Ramos (cell line): ENCODE measurements around the gene PBRM1.

Experiments used
- in situ Hi-C: fragments of 300-500 bp; cut with MboI; formaldehyde crosslinking; loops from one replicate; pipeline ENCODE4 v1.14.3; 2022; ENCODE audit warnings: low sequenced_read_pairs; ENCODE audit not compliant: unreplicated experiment

The PBRM1 gene

DNA sequence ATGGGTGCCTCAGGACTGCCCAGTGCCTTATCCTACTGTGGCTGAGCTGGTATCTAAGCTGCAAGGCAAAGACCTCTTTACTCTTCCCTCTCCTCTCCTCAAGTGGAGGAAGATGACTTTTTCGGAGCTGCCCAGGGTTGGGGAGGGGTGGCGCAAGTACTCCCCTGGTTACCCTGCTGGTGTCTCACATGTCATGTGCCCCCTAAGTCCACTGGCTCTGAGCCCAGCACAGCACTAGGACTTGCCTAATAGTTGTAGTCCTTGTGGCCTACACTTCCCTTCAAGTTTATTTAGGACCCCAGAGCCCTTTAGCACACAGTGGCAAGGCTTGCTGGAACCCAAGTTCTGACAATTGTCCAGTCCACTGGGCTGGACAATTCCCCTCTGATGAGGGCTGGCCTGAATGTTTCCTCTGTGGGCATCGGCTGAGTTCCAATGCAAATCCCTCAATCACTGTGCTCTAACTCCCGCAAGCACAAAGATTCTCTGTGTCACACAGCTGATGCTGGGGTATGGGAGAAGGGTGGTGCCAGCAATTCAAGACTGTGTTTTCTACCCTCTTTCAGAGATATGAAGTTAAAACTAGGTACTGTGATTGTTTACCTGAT, 89.0 kb downstream of the PBRM1 start:
- in situ Hi-C loops: no loop called here

- in situ Hi-C loops: no loop called here
Observed at GRCh38 chr3:52593103-52593502, 92.6 kb downstream of the PBRM1 start.

DNA sequence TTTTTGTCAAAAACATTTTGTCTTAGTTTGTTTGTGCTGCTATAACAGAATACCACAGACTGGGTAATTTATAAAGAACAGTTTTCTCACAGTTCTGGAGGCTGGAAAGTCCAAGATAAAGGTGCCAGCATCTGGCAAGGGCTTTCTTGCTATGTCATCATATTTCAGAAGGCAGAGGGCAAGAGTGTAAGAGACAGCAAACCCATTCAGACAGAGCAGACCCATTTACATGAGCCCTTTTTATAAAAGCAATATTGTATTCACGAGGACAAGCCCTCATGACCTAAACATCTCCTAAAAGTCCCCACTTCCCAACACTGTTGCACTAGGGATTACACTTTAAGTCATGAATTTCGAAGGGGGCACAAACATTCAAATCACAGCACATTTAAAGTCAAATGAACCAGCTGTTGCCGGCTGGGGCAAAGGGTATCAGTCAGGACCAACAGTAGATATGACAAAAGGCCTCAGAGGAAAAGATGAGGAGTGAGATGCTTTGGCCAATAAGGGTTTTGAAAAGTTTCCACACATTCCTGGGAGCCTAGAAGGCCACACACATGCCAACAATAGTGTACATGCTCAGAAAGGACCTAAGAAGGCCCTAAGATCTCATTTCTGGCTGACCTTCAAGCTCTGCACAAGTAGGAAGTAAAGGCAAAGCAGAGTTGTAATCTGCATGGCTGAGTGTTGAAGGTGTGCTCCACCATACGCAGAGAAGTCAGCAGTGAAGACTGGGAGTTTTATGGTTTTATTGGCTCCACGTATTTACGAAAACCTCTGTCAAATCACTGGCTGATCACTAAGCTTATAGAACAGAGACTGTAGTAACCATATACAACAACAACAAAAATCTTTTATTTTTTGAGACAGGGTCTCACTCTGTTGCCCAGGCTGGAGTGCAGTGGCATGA, 111.4 kb downstream of the PBRM1 start:
- in situ Hi-C loops: no loop called here

DNA sequence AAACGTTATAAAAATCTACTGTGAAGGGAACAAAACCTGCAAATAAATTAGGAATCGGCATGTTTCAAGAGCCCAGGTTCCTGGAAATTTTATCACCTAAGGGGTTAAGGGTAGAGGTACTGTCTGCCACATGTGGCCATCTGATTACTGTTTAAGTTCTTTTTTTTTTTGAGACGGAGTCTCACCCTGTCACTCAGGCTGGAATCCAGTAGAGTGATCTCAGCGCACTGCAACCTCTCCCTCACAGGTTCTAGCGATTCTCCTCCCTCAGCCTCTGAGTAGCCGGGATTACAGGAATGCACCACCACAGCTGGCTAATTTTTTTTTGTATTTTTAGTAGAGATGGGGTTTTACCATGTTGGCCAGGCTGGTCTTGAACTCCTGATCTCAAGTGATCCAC, 113.5 kb downstream of the PBRM1 start:
- in situ Hi-C loops: no loop called here

DNA sequence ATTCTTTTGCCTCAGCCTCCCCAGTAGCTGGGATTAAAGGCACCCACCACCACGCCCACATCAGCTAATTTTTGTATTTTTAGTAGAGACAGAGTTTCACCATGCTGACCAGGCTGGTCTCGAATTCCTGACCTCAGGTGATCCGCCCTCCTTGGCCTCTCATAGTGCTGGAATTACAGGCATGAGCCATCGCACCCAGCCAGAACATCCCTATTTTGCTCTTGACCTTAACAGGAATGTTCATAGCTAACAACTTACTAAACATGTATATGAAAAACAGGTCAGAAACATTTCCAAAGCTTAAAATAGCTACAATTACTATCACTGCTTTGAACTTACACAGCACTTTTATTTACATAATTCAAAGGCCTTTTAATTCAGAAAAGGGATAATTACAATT, 115.6 kb downstream of the PBRM1 start:
- in situ Hi-C loops: no loop called here

- in situ Hi-C loops: no loop called here
Observed at GRCh38 chr3:52568069-52568468, 117.6 kb downstream of the PBRM1 start.

DNA sequence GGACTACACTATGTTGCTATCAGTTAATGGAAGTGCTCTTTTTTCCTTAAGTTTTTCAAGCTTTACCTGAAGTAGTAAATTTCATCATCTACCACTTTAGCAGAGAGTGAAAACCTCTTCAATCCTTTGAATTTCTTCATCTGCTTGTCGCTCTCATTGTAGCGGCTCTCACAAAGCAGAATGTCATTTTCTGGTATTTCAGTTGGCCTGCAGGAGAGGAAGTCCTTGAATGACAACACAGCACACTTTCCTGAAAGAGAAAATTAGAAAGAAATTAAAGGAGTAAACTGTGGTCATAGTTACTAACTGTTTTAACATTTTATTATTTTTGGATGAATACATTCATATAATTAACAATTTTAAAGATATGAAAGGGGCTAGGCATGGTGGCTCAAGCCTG, 121.7 kb downstream of the PBRM1 start:
- in situ Hi-C loops: no loop called here

DNA sequence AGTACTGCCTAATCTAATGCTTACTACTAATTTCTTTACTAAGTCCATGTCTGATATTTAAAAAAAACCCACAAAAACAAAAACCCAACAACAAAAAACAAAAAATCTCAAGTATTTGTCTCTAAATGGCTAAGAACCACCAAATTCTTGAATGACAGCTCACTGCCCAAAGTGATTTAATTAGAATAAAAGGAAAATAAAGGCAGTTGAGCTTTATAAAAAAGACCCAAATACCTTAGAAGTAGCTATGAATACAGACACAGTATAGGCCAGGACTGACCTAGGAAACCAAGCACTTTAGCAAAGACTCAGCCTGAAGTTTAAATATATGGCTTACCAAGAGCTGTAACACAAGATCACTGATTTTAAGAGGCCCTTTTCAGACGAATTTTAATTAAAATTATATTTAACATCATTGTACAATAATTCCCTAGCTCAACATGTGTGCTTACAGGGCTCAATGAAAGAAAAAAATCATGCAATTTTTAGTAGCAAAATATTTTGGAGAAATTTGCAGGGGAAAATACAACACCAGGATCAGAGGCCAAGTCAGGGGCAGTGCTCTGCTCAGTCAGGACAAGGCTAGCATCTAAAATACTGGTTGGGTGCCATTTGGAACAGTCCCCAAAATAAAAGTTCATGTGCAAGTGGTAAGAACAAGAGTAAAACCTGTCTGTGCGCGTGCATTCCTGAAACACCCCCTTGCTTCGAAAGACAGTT, 124.5 kb downstream of the PBRM1 start:
- in situ Hi-C loops: no loop called here

DNA sequence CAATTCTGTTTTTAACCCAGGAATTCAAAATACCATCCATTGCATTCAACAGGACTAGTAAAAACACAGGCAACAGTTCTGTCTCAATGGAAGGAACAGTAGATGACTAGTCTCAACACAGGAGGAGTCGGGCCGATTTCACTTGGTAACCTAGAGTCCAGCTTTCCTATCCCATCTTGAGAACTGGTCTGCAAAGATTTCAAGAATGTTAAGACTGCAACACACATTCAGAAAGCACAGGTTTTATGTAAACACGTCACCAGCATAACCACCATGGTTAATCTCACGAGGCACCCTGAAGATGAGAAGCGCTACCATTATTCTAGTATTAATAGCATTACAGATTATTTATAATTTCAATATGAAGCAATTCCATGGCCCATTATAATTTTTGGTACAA, 127.3 kb downstream of the PBRM1 start:
- in situ Hi-C loops: no loop called here

GRCh38 chr3:52557011-52557960, 128.4 kb downstream of the PBRM1 start:
- in situ Hi-C loops: no loop called here

GRCh38 chr3:52555056-52555455, 130.7 kb downstream of the PBRM1 start:
- in situ Hi-C loops: no loop called here

DNA sequence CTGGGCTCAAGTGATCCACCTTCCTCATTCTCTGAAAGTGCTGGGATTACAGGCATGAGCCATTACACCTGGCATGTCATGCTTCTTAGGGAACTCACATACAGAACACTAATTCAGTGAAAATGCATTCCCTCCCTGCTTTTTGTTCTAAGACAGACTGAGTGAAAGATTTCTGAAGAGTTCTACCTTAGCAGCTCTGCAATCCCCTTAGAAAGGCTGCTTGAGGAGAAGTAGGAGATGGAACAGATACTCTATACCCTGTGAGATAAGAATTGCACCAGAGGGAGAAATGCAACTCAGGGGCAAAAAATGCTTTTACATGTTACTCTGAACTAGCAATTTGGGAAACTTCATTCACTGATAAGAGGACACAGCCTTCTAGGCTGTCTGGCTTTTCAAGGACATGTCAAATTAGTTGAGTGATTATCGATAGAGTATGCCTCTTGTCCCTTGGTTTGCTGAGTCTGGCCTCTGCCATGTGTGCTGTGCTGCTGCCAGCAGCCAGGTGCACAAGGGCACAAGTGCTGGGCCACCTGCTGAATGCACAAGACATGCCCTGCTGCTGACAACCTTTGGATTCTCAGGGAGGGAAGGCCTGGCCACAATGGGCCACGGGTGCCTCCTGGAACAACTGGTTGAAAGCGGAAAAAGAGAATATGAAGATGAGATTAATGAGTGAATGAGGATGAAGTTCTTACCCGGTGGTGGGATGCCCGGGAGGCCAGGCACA, 131.5 kb downstream of the PBRM1 start:
- in situ Hi-C loops: no loop called here

DNA sequence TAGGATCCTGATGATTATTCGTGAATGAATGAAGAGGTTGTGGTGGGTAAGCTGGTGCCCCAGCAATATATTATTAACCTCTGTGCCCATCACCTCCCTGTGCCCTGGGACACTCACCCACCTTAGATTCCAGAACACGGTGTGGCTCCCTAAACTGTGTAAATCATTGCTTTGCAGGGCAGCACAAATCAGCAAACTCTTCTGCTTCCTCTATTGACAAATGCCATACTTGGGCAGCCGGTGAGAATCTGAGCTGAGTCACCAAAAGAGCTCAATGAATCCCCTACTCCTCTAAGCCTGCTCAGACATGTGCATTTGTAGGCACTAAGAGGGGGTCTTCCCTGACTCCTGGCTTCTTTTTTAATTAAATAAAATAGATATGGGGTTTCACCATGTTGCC, 133.6 kb downstream of the PBRM1 start:
- in situ Hi-C loops: no loop called here

GRCh38 chr3:52551118-52551517, 134.6 kb downstream of the PBRM1 start:
- in situ Hi-C loops: no loop called here

- in situ Hi-C loops: no loop called here
Observed at GRCh38 chr3:52547143-52547542, 138.6 kb downstream of the PBRM1 start.

GRCh38 chr3:52546111-52546901, 139.4 kb downstream of the PBRM1 start:
- in situ Hi-C loops: no loop called here

- in situ Hi-C loops: no loop called here
Observed at GRCh38 chr3:52544937-52545336, 140.8 kb downstream of the PBRM1 start.

GRCh38 chr3:52541050-52541449, 144.7 kb downstream of the PBRM1 start:
- in situ Hi-C loops: no loop called here
